MM.1S (cell line): ENCODE results near the gene MGAT4C.

Source experiments
- DNase-seq: peaks from one replicate; pipeline ENCODE4 v3.0.0-alpha.2; 2015
- H2AFZ ChIP-seq: fragments of 300-600 bp; sonication (generic); 2 replicates; pipeline ENCODE4 v1.6.0; 2016; ENCODE audit warnings: antibody characterized with exemption, low read length
- H3F3A ChIP-seq: fragments of 300-600 bp; sonication (generic); 2 replicates; pipeline ENCODE4 v1.6.1; 2016; ENCODE audit warnings: mild to moderate bottlenecking, antibody characterized with exemption, low read length, moderate library complexity, mixed read lengths; ENCODE audit not compliant: insufficient read depth
- H3K27ac ChIP-seq: fragments of 300-600 bp; sonication (generic); 2 replicates; pipeline ENCODE4 v1.5.1; 2016; ENCODE audit warnings: mild to moderate bottlenecking, low read length
- H3K27me3 ChIP-seq: fragments of 300-600 bp; sonication (generic); replicated peaks from 2 replicates; pipeline ENCODE4 v1.6.0; 2016; ENCODE audit warnings: low read length; ENCODE audit not compliant: insufficient read depth
- H3K36me3 ChIP-seq: fragments of 300-600 bp; sonication (generic); replicated peaks from 2 replicates; pipeline ENCODE4 v1.6.1; 2016; ENCODE audit warnings: mild to moderate bottlenecking, low read length, mixed read lengths; ENCODE audit not compliant: insufficient read depth
- H3K4me1 ChIP-seq: fragments of 300-600 bp; sonication (generic); 2 replicates; pipeline ENCODE4 v1.6.1; 2016; ENCODE audit warnings: low read length, mixed read lengths
- H3K4me2 ChIP-seq: fragments of 300-600 bp; sonication (generic); 2 replicates; pipeline ENCODE4 v1.6.0; 2016; ENCODE audit warnings: low read depth, low read length
- H3K4me3 ChIP-seq: fragments of 300-600 bp; sonication (generic); 2 replicates; pipeline ENCODE4 v1.5.1; 2016; ENCODE audit warnings: low read length, mixed read lengths
- H3K79me2 ChIP-seq: fragments of 300-600 bp; sonication (generic); 2 replicates; pipeline ENCODE4 v1.6.1; 2016; ENCODE audit warnings: mixed run types, low read length, mixed read lengths
- H3K9ac ChIP-seq: fragments of 300-600 bp; sonication (generic); 2 replicates; pipeline ENCODE4 v1.6.1; 2016; ENCODE audit warnings: low read length, mixed read lengths
- H3K9me2 ChIP-seq: fragments of 300-600 bp; sonication (generic); replicated peaks from 2 replicates; pipeline ENCODE4 v1.6.1; 2016; ENCODE audit warnings: mild to moderate bottlenecking, low read length, mixed read lengths; ENCODE audit not compliant: insufficient read depth
- H3K9me3 ChIP-seq: fragments of 300-600 bp; sonication (generic); replicated peaks from 2 replicates; pipeline ENCODE4 v1.6.1; 2016; ENCODE audit warnings: mild to moderate bottlenecking, low read length, mixed read lengths; ENCODE audit not compliant: insufficient read depth
- H4K20me1 ChIP-seq: fragments of 300-600 bp; sonication (generic); 2 replicates; pipeline ENCODE4 v1.6.1; 2016; ENCODE audit warnings: mild to moderate bottlenecking, low read length, moderate library complexity, mixed read lengths; ENCODE audit not compliant: insufficient read depth
- EZH2 ChIP-seq: fragments of 300-600 bp; sonication (generic); optimal IDR thresholded peaks from 2 replicates; pipeline ENCODE3; 2017; ENCODE audit warnings: low read depth, mild to moderate bottlenecking, antibody characterized with exemption, low read length, mixed read lengths
- EZH2phosphoT487 ChIP-seq: fragments of 300-600 bp; sonication (generic); IDR thresholded peaks from 2 replicates; pipeline ENCODE4 v1.6.1; 2018; ENCODE audit warnings: antibody characterized with exemption, low read length
- TF ChIP-seq, protein P1 (sequence below): fragments of 300-600 bp; sonication (generic); IDR thresholded peaks from 2 replicates; pipeline ENCODE4 v1.5.1; 2016; ENCODE audit warnings: antibody characterized with exemption, low read length, mixed read lengths

Gene MGAT4C

DNA sequence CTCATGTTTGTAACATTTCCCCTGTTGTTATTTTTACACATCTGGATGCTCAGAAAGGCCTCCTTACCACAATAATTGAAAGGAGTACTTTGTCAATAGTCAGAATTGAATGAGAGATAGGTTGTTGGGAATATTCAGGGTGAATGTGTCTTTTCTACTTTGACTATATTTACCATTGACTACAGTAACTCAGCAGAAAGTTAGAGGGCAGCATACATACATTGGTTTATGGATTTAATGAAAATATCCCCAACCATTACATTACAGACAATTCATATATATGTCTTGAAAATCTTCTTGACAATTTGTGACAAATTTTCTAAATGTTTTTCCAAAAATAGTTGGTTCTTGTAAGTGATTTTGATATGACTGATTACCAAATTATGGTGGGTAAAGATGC lies 284.4 kb downstream of the MGAT4C start:
- no peak for DNase-seq
- Histone ChIP-seq H3K9me3 (no peaks in the 10 kb centered on the region), H3F3A (no peaks in the 10 kb centered on the region)

DNA sequence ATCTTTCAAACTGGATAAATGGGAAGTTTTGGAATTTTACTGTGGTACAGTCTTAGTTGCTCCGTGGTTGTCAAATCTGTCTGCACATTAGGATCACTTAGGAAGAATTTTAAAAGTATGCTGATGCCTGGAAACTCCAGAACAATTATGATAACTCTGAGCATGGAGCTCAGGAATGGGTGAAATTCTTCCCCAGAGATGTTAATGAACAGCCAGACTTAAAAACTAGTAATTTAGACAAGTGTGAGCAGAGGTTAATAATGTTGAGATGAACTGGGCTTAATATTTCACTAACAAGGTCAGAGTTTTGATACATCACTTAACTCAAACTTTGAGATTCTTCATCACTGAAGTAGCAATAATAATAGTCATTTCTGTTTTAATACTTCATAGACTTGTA lies 287.6 kb downstream of the MGAT4C start:
- Histone ChIP-seq H3F3A (no peaks in the 10 kb centered on the region), H3K4me1 (no peaks in the 10 kb centered on the region), H3K36me3 (no peaks in the 10 kb centered on the region), H3K27ac (no peak overlapping the region), H3K4me3 (no peak overlapping the region), H3K4me2 (no peak overlapping the region), H2AFZ (no peak overlapping the region), H3K27me3 (no peaks in the 10 kb centered on the region), H3K9ac (no peak overlapping the region), H3K9me2 (no peaks in the 10 kb centered on the region), H3K79me2 (no peaks in the 10 kb centered on the region), H3K9me3 (no peaks in the 10 kb centered on the region), H4K20me1 (no peaks in the 10 kb centered on the region)
- DNase-seq = no peak
- TF ChIP-seq, protein P1, sequence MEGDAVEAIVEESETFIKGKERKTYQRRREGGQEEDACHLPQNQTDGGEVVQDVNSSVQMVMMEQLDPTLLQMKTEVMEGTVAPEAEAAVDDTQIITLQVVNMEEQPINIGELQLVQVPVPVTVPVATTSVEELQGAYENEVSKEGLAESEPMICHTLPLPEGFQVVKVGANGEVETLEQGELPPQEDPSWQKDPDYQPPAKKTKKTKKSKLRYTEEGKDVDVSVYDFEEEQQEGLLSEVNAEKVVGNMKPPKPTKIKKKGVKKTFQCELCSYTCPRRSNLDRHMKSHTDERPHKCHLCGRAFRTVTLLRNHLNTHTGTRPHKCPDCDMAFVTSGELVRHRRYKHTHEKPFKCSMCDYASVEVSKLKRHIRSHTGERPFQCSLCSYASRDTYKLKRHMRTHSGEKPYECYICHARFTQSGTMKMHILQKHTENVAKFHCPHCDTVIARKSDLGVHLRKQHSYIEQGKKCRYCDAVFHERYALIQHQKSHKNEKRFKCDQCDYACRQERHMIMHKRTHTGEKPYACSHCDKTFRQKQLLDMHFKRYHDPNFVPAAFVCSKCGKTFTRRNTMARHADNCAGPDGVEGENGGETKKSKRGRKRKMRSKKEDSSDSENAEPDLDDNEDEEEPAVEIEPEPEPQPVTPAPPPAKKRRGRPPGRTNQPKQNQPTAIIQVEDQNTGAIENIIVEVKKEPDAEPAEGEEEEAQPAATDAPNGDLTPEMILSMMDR = no peak
- TF ChIP-seq EZH2 (no peak), EZH2phosphoT487 (no peak)

More for the DNA sequence above, 284.4 kb downstream of the MGAT4C start:
- no peaks in the 10 kb centered on the region for H3K4me1 ChIP-seq
- no peaks in the 10 kb centered on the region for H3K9me2 ChIP-seq
- TF ChIP-seq, protein P1 = no peak
- no peak overlapping the region for H3K9ac ChIP-seq
- no peaks in the 10 kb centered on the region for H3K27me3 ChIP-seq
- no peaks in the 10 kb centered on the region for H3K36me3 ChIP-seq
- H2AFZ ChIP-seq = no peak overlapping the region
- H3K4me2 ChIP-seq = no peak overlapping the region
- H3K79me2 ChIP-seq = no peaks in the 10 kb centered on the region
- no peaks in the 10 kb centered on the region for H4K20me1 ChIP-seq
- H3K27ac ChIP-seq = no peak overlapping the region
- H3K4me3 ChIP-seq = no peak overlapping the region

DNA sequence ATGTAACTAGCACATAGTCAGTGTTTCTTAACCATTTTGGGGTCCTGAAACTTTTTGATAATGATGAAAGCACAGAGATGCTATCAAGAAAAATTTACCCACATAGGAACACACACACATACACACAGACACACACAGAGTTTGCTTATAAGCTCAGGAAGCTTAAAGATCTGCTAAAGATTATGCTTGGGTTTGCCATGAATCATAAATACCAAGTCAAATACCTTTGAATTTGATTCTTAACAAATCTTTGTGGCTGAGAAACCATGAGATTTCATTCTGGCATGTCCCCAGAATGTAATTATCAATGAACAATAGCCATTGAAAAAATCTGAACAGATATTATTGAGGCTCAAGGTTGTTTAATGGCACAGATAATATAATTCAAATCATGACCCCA lies 292.9 kb downstream of the MGAT4C start:
- Histone ChIP-seq H4K20me1 (no peaks in the 10 kb centered on the region), H3K4me3 (no peak overlapping the region), H2AFZ (no peak overlapping the region), H3F3A (no peaks in the 10 kb centered on the region), H3K9me2 (no peaks in the 10 kb centered on the region), H3K36me3 (no peaks in the 10 kb centered on the region), H3K9me3 (no peaks in the 10 kb centered on the region), H3K27ac (no peak overlapping the region), H3K4me1 (no peaks in the 10 kb centered on the region), H3K79me2 (no peaks in the 10 kb centered on the region), H3K27me3 (no peaks in the 10 kb centered on the region), H3K4me2 (no peak overlapping the region), H3K9ac (no peak overlapping the region)
- DNase-seq = no peak
- no peak for TF ChIP-seq EZH2
- TF ChIP-seq EZH2phosphoT487 = no peak
- TF ChIP-seq, protein P1 = no peak
